Ishikawa (cell line): Measurements from ENCODE around the gene FOXD1.

ENCODE experiments used
- CREB1 ChIP-seq: IDR thresholded peaks from 2 replicates; pipeline ENCODE4 v1.6.1; 2012; ENCODE audit warnings: low read depth
- EGR1 ChIP-seq: IDR thresholded peaks from 2 replicates; pipeline ENCODE4 v1.6.1; 2012
- EP300 ChIP-seq: IDR thresholded peaks from 2 replicates; pipeline ENCODE4 v1.6.1; 2012; ENCODE audit warnings: borderline replicate concordance
- TAF1 ChIP-seq: IDR thresholded peaks from 2 replicates; pipeline ENCODE4 v1.6.1; 2012; ENCODE audit warnings: low read depth, mild to moderate bottlenecking
- YY1 ChIP-seq: IDR thresholded peaks from 2 replicates; pipeline ENCODE4 v1.6.1; 2012; ENCODE audit warnings: low read depth
- ZBTB7A ChIP-seq: IDR thresholded peaks from 2 replicates; pipeline ENCODE4 v1.6.1; 2012; ENCODE audit warnings: low read depth
- TF ChIP-seq, protein P1 (sequence below): IDR thresholded peaks from 2 replicates; pipeline ENCODE4 v1.6.1; 2012

GRCh38 chr5:73444499-73445438 lies 3.8 kb downstream of the FOXD1 start:
- TF ChIP-seq ZBTB7A (no peak), EP300 (no peak), CREB1 (no peak), EGR1 (no peak), TAF1 (no peak), YY1 (no peak)
- TF ChIP-seq, protein P1, sequence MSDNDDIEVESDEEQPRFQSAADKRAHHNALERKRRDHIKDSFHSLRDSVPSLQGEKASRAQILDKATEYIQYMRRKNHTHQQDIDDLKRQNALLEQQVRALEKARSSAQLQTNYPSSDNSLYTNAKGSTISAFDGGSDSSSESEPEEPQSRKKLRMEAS, result no peak
